Fibroblast of the aortic adventitia (primary cell): ENCODE measurements around the gene QARS1. TPM values are rescaled to one million over a fixed set of nuclear protein-coding genes. Genes with fewer than 3 reads are reported as not detected.
A peak's percentile ranks its signal among the peaks of the same experiment; 100 is the strongest.

ENCODE experiments used
- DNase-seq: peaks from one replicate; pipeline ENCODE4 v3.0.0-alpha.2; 2010; ENCODE audit warnings: low read depth
- H3K4me3 ChIP-seq: 2 replicates; pipeline ENCODE4 v1.5.1; 2011; ENCODE audit warnings: low read depth, mild to moderate bottlenecking, control low read depth, low read length, moderate library complexity
- CTCF ChIP-seq: IDR thresholded peaks from 2 replicates; pipeline ENCODE4 v1.5.1; 2011; ENCODE audit warnings: mild to moderate bottlenecking, low read length, control low read depth, inconsistent platforms; ENCODE audit not compliant: insufficient read depth
- total RNA-seq: library from RNA; depleted of rRNA; stranded (reverse); fragments of >200 nt; gene quantifications from 2 replicates; pipeline ENCODE4 v1.2.3, GENCODE V29; 2012; ENCODE audit warnings: low replicate concordance

Gene QARS1
- total RNA-seq, 1 donor: 306 TPM

GRCh38 chr3:49111347-49111746 lies 6.8 kb upstream of the QARS1 start:
- no peak for DNase-seq
- no peak overlapping the region for H3K4me3 ChIP-seq
- TF ChIP-seq CTCF: no peak

- no peak for DNase-seq
- no peak overlapping the region for H3K4me3 ChIP-seq
- TF ChIP-seq CTCF: no peak
These were observed 6.2 kb upstream of the QARS1 start for GRCh38 chr3:49110780-49111179.

GRCh38 chr3:49108346-49108745 lies 3.8 kb upstream of the QARS1 start:
- no peak overlapping the region for H3K4me3 ChIP-seq
- TF ChIP-seq CTCF: no peak
- DNase-seq: no peak

- TF ChIP-seq CTCF: no peak
- H3K4me3 ChIP-seq: peak overlapping the region; percentile 98
- no peak for DNase-seq
These were observed 518 bp downstream of the QARS1 start for GRCh38 chr3:49104052-49104426.

- no peak for TF ChIP-seq CTCF
- no peak overlapping the region for H3K4me3 ChIP-seq
- DNase-seq: no peak
These were observed 4.4 kb downstream of the QARS1 start for GRCh38 chr3:49100046-49100615.

- no peak for DNase-seq
- TF ChIP-seq CTCF: no peak
- no peak overlapping the region for H3K4me3 ChIP-seq
These were observed 5.5 kb downstream of the QARS1 start for GRCh38 chr3:49098910-49099630.
